GM19467 (cell line): ENCODE measurements around the gene AEBP2.
"Not testable (repeated sequence)": the region's sequence is repeated elsewhere in the genome, so short reads cannot be mapped to it uniquely, and the experiment has no call there.

Experiments used
- ATAC-seq: cut with Tn5 transposase; IDR thresholded peaks from one replicate; pipeline ENCODE4 v1.9.1; 2021; ENCODE audit warnings: mild to moderate bottlenecking, moderate library complexity; ENCODE audit not compliant: unreplicated experiment

Gene AEBP2, protein sequence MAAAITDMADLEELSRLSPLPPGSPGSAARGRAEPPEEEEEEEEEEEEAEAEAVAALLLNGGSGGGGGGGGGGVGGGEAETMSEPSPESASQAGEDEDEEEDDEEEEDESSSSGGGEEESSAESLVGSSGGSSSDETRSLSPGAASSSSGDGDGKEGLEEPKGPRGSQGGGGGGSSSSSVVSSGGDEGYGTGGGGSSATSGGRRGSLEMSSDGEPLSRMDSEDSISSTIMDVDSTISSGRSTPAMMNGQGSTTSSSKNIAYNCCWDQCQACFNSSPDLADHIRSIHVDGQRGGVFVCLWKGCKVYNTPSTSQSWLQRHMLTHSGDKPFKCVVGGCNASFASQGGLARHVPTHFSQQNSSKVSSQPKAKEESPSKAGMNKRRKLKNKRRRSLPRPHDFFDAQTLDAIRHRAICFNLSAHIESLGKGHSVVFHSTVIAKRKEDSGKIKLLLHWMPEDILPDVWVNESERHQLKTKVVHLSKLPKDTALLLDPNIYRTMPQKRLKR

DNA sequence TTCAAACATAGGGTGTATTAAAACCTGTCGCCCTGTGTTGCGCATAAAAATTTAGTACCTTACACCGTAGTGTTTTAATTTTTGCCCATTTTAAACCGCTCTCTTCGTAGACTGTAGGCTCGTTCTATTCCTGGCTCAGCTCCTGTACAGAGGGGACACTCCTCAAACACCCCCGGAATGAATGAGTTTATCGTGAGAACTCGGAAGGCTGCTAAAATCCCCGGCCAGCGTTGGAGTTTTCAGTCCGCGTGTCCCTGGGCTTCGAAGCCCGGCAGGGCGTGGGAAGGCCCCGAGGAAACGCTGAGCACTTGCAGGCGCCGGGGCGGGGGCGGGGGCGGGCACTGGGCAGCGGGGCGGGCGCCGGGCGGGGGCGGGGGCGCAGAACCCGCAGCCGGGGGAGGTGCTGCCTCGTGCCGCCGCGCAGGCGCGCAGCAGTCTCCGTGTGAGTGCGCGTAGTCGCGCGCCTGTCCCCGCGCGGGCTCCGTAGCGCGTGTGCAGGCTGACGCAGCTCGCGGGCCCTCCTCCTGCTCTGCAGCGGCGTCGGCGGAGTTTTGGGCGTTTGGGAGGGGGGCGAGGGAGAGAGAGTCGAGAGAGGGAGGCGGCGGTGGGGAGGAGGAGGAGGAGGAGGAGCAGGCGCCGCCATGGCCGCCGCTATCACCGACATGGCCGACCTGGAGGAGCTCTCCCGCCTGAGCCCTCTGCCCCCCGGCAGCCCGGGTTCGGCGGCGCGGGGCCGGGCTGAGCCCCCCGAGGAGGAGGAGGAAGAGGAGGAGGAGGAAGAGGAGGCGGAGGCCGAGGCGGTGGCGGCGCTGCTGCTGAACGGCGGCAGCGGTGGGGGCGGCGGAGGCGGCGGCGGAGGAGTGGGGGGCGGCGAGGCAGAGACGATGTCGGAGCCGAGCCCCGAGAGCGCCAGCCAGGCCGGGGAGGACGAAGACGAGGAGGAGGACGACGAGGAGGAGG is at the start of gene AEBP2:
Gene AEBP2 (plus strand): TSS at position 434 of the 960 bp plus-strand sequence. CDS start 208 bp downstream, at position 642.
- peak; percentile 88 for ATAC-seq

DNA sequence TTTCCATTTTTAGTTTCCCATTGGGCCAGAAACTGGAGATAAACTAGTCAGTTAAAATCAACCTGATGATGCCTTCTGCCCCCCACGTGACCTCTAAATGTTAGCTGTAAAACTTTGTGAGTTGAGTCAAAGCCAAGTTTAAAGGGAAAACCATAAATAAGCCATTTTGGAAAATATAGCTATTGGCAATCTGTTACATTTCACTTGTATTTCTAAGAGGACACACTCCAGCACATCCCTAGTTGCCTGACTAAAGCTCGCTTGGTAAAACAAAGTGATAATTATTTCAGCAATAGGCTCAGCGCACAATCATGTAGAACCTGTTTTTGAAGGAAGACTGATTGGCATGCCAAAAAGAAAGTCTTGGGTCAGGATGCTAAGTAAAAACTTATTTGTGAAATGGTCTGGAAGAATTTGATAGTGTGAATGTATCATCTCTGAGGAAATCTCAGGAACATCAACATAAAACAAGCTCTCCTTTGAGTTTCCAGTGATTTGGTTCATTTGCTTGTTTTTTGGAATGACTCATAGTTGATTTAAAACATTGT is 49.2 kb upstream of the AEBP2 start:
- no peak for ATAC-seq

DNA sequence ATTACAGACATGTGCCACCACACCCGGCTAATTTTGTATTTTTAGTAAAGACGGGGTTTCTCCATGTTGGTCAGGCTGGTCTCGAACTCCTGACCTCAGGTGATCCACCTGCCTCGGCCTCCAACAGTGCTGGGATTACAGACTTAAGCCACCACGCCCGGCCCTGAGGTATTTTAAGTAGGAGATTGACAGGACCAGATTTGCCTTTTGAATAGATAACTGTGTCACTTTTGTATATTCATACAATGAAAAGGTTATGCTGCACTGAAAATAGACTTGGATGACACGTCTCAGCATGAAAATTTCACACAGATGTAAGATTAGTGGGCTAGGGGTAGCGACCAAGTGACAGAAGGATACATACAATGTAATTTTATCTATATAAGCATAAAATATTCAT is 46.6 kb upstream of the AEBP2 start:
- ATAC-seq = not testable (repeated sequence)

DNA sequence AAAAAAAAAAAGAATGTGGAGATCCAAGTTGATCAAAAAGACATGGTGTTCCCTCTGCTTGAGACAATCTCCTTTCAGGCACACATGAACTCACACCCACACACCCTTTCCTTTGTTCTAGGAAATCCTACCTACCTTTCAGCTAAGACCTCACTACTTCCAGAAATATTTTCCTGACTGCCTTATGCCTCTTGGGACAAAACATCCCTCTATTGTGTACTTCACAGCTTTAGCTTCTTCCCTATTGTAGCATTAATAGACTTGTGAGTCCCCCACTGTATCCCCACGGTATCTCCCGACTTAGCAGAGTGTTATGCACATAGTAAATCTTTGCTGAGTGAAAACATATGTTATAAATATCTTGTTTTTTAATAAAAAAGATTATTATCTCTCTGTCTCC is 44.9 kb upstream of the AEBP2 start:
- no peak for ATAC-seq

DNA sequence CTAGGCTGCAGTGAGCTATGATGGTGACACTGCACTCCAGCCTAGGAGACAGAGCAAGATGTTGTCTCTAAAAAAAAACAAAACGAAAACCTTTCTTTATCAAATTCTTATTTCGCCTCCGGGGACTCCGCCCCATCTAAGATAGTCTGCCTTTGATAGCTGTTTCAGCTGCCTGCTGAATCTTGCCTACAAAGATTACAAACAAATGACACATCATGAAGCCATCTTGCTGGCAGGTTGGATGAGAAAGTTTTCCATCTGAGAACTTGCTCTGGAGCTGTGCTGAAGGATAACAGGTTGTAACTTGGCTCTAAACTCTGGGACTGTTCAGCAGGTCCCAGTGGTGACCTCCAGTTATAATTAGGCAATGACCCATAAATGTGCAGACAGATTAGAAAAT is 41.8 kb upstream of the AEBP2 start:
- no peak for ATAC-seq

DNA sequence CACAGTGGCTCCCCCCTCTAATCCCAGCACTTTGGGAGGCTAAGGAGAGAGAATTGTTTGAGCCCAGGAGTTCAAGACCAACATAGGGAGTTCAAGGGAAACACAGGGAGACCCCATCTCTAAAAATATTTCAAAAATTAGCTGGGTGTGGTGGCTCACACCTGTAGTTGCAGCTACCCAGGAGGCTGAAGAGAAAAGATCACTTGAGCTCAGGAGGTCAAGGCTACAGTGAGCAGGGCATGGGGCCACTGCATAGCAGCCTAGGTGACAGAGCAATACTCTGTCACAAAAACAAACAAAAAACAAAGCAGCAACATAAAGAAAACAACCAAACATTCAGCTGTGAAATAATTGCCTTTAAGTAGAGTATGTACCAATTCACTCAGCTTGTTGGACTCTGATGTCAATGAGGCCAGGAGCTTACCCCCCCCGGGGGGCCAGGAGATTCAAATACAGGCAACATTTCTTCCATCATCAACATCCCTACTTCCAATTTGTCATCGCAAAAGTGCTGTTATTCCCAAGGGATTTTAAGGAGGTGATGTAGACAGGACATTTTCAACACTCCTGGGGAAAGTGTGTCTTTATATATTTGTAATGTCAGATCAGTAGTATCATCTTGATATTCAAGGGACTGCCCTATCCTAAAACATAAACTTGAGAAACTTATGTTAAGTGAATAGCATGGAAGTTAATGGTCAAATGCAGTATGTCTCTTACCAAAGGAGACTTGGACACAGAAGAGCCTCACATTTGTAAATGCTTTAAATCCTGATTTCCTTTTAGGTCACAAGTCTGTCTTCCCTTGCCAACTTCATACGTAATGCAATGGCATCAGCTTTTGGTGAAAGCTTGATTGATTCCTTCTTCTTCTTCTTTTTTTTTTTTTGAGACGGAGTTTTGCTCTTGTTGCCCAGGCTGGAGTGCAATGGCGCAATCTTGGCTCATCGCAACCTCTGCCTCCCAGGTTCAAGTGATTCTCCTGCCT is 40.6 kb upstream of the AEBP2 start:
- no peak for ATAC-seq

DNA sequence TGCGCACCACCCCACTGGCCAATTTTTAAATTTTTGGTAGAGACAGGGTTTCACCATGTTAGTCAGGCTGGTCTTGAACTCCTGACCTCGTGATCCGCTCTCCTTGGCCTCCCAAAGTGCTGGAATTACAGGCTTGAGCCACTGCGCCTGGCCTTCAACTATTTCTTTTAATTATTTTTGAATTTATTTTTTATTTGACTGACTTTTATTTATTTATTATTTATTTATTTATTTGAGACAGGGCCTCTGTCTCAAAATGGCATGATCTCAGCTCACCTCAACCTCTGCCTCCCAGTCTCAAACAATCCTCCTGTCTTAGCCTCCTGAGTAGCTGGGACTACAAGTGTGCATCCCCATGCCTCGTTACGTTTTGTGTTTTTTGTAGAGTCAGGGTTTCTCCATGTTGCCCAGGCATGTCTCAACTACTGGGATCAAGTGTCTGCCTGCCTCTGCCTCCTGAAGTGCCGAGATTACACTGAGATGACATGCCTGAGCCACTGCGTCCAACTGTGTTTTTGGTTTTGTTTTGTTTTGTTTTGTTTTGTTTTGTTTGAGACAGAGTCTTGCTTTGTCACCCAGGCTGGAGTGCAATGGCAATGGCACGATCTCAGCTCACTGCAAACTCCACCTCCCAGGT is 38.5 kb upstream of the AEBP2 start:
- not testable (repeated sequence) for ATAC-seq

DNA sequence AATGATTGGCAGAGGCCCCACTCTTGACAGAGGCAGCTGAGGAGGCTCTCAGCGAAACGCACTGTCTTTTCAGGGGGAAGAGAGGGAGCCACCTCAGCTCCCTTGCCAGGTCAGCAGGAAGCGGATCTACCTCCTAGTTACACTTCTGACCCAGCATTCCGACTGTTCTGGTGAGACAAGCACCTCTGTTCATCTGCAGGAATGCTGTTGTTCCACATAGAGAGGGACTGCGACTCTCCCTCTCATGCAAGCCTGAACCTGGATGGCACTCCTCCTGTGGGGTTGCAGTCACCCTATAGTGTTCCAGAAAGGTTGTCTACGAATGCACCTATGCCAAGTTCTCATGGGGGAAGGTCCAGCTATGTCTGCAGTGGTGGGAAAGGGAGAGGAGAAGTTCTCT is 37.1 kb upstream of the AEBP2 start:
- ATAC-seq = no peak

DNA sequence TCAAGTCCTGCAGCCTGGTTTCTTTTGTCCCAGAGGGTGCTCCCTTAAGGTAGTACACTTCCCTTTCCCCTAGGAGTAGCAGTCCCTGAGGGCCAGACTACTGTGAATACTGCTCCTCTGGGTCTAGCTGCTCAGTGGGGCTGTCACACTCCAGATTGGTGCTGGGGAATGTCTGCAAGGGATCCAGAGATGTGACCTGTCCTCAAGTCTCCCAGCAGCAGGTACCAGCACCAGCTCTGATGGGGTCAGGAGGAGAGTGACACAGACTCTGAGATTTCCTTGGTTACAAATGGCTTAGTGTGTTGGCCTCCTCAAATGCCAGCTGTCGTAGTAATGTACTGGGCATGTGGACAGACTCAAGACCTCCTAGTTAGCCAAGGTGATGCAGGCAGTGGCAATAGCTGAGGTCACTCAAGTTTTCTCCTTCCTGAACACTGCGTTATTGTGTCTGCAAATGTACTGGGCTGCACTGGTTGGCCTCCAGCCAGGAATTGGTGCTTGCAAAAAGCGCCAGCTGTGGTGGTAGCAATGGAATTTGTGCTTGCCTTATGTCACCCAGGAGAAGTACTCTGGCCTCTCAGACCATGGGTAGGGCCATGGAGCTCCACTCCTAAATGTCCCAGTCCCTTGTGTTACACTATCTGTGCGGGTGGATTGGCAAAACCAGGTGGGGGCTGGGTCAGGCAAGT is 36.4 kb upstream of the AEBP2 start:
- ATAC-seq = no peak

DNA sequence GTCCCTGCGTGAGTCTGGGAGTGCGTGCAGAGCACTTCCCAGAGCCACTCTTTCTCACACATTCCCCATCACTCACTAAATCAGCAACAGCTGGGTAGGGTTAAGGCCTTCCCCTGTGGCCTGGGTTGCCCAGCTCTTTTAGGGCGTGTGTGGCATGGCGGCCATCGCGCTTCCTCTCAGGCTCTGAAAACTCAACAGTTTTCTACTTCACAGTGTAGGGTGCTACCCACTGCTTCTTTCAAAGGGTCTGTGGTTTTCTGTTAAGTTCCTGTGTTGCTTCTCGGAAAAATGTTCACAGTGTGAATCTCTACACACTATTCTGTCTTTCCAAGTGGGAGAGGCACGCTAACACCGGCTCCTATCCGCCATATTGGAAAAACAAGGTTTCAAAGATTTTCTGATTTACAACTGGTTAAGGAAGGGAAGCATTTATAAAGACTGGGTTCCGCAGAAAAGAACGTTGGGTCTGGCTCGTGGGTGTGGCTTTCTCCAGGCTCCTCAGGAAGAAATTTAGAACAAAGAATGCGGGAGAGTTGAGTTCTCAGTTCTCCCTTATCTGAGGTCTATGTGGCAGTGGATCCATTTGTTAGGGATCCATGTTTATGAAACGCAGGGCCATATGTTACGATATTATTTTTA is 34.9 kb upstream of the AEBP2 start:
- ATAC-seq = no peak

DNA sequence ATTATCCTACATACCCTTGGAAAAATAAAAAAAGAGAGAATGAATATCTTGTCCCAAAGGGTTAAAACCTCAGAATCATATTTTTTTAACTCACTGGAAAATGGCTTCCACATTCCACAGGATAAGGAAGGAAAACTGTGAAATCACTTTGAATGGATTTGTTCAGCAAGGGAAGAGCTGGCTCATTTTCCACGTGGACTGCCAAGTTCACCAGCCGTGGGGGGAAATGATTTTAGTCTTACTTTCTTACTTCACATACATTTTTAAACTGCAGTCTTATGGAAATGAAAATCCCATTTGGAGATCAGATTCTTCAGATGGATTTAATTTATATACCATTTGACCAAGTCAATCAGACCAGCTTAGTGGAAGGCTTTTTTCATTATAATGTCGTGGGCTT is 29.9 kb upstream of the AEBP2 start:
- no peak for ATAC-seq

DNA sequence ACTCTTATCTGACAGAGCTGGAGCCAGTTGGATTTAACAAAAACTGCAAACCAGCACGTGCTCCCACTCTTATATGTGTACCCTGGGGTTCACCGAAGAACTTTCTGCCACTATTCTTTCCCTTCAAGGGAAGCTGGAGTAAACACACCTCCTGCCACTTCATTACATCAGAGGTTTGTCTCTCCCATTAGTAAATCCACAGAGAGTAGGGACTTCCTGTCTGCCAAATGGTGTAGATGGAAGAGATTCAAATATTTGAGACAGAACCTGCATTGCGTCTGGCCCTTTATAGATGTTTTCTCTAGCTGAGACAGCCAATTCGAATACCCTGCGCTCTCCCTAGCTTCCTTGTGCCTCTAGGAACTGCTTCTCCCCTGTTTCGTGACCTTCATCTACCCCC is 29.1 kb upstream of the AEBP2 start:
- ATAC-seq = no peak

DNA sequence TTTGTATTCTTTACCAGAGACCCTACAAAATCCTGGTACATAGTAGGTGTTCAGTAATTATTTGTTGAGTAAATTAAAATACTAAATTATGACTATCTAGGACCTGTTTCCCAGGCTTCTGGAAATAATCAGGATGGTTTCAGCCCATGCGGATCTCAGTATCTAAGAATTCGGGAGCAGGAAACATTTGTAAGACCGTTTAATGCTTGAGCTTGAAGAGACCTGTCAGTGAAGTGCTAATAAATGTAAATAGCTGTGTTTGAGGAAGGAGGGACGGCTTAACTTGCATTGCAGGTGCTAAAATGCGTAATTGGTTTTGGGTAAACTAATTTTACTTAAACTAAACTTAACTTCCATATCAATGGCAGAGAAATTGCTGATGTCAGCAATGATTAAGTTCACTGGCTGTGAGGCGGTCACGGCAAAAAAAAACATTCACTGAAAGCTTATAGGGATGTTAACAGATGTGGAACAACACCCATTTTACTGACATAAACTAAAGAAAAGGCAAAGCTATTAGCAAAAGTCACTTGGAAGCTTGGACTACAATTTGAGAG is 28.6 kb upstream of the AEBP2 start:
- ATAC-seq = no peak

DNA sequence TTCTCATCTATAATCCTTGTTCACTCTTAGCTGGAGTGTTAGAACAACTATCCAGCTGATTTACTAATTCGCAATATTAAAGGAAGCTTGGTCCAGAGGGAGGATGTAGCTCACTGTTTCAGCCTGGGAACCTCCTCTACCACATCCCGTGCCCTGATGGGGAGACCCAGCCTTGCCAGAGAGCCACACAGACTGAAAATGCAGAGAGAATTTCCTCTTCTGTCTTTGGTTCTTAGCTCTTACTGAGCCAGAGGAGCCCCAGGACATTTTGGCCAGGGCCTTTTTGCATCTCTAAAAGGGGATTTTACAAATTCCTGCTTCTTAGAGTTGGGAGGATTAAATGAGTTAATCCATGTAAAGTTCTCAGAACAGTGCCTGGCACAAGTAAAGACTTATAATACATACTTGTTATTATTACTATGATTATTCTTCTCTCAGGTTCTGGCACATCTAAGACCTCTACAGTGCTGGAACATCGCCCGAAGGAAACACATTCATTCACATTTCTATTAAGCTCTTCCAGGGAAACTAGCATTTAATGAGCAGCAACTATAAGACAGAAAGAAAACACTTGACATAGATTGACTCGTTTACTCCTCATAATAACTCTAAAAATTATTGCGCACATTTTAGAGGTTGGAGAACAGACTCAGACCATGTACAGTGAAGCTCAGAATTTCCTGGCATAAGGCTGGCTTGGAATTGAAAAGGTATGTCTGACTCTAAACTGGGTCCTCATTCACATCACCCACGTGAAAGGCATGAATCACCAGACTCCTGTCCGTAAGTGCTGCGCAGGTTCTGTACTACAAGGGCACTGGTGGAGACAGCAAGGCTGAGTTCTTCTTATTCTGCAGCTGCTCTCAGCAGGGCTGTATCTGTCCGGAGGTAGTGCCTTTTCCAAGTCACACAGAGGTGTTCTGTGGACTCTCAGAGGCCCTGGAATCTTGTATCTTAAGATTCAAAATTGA is 27.8 kb upstream of the AEBP2 start:
- no peak for ATAC-seq

DNA sequence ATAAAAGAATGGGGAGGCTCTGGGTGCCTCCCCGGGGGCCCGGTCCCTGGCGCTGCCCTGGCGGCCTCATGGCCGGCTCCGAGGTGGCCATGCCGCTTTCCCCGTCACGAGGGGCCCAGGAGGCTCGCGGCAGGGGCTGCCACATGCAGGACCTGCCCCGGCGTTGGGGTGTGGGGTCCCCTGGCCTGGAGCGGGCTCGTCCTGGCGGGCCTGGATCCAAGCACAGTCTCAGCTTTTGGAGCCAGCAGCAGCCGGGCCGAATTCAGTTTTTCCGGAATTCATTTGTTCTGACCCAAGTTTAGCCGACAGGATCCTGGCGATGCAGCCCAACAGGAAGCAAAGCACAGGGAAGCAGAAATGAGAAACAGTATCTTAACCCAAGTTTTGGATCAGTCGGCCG is 26.4 kb upstream of the AEBP2 start:
- no peak for ATAC-seq

DNA sequence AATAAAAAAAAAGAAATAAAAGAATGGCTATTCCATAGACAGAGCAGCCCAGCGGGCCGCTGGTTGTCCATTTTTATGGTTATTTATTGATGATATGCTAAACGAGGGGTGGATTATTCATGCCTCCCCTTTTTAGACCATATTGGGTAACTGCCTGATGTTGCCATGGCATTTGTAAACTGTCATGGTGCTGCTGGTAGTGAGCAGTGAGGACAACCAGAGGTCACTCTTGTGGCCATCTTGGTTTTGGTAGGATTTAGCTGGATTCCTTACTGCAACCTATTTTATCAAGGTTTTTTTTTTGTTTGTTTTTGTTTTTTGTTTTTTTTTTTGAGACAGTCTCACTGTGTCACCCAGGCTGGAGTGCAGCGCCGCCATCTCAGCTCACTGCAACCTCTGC is 25.7 kb upstream of the AEBP2 start:
- ATAC-seq = not testable (repeated sequence)

DNA sequence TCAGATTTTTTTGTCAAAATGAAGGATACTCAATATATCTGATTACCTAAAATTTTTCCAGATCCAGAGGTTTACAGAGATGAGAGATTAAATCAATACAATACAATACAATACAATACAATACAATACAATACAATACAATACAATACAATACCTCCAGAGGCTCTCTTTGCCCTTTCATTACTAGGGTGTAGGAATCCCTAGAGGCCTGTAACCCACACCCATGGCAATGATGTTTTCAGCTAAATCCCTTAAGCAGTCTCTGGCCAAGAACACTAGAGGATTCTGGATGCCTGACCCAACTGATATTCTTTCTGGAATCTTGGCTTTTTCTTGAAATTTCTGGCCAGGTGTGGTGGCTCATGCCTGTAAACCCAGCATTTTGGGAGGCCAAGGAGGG is 23.7 kb upstream of the AEBP2 start:
- ATAC-seq = no peak
